ENCODE measurements around the gene CAMKK2. TPM values are rescaled to one million over a fixed set of nuclear protein-coding genes. Genes with fewer than 3 reads are reported as not detected.
"Not testable (repeated sequence)": the region's sequence is repeated elsewhere in the genome, so short reads cannot be mapped to it uniquely, and the experiment has no call there.

The CAMKK2 gene
- total RNA-seq, 1 experiment from 2014 or later = 34.0 TPM

DNA sequence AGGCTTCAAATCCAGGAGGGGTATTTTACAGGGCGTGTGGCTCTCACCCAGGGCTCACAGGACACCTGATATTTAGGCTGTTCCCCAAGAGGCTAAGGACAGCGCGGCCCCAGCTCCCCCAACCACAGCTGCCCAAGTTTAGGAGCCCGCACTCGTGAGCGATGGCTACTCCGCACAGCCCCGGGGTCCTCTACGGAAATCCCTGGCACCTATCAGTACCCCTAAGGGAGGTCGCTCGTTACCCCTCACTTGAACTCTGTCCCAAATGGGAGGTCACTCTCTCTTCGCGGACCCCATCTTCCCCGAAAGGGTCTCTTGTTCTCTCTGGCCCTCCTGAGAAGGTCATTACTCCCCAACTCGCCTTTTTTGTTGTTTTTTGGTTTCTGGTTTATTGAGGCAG lies 87.3 kb downstream of the CAMKK2 start:
- H3K9me3 Mint-ChIP-seq (ENCODE audit: low read depth, unreplicated experiment) = no peaks in the 10 kb centered on the region
- intact Hi-C loops (cut with micrococcal nuclease; ENCODE audit: unreplicated experiment) = no loop called here
- TF ChIP-seq, protein P1, sequence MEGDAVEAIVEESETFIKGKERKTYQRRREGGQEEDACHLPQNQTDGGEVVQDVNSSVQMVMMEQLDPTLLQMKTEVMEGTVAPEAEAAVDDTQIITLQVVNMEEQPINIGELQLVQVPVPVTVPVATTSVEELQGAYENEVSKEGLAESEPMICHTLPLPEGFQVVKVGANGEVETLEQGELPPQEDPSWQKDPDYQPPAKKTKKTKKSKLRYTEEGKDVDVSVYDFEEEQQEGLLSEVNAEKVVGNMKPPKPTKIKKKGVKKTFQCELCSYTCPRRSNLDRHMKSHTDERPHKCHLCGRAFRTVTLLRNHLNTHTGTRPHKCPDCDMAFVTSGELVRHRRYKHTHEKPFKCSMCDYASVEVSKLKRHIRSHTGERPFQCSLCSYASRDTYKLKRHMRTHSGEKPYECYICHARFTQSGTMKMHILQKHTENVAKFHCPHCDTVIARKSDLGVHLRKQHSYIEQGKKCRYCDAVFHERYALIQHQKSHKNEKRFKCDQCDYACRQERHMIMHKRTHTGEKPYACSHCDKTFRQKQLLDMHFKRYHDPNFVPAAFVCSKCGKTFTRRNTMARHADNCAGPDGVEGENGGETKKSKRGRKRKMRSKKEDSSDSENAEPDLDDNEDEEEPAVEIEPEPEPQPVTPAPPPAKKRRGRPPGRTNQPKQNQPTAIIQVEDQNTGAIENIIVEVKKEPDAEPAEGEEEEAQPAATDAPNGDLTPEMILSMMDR (IDR thresholded peaks at IDR 0.05; ENCODE audit: unreplicated experiment) = no peak
- no peak for DNase-seq
- peaks cover 16% of the 10 kb centered on the region for H3K36me3 Mint-ChIP-seq (ENCODE audit: insufficient read depth, unreplicated experiment)
- H3K27me3 Mint-ChIP-seq (ENCODE audit: unreplicated experiment) = no peaks in the 10 kb centered on the region
- CTCF ChIA-PET = no interaction called here
- peaks cover 3% of the 10 kb centered on the region for H3K4me1 Mint-ChIP-seq (ENCODE audit: low read depth, unreplicated experiment)
- peak overlapping the region; percentile 73 for H3K4me3 Mint-ChIP-seq (ENCODE audit: low read depth, unreplicated experiment)
- no peak overlapping the region for H3K27ac Mint-ChIP-seq (ENCODE audit: unreplicated experiment)
- TSS peak; percentile 67 for BruUV-seq (replicated peaks)

DNA sequence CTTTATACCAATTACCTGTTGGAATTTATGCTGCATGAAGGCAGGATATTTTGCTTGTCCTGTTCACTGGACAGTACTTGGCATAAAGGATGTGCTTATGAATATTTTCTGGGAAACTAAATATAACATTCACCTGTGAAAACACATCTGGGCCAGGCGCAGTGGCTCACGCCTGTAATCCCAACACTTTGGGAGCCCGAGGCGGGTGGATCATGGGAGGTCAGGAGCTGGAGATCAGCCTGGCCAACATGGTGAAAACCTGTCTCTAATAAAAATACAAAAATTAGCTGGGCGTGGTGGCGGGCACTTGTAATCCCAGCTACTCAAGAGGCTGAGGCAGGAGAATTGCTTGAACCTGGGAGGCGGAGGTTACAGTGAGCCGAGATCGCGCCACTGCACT lies 87.9 kb downstream of the CAMKK2 start:
- H3K9me3 Mint-ChIP-seq (ENCODE audit: low read depth, unreplicated experiment); BruUV-seq (replicated peaks); DNase-seq; H3K27ac Mint-ChIP-seq (ENCODE audit: unreplicated experiment); H3K4me1 Mint-ChIP-seq (ENCODE audit: low read depth, unreplicated experiment); intact Hi-C loops (cut with micrococcal nuclease; ENCODE audit: unreplicated experiment); H3K27me3 Mint-ChIP-seq (ENCODE audit: unreplicated experiment): not testable (repeated sequence)
- Mint-ChIP-seq H3K4me3 (ENCODE audit: low read depth, unreplicated experiment) (peak overlapping the region; percentile 73), H3K36me3 (ENCODE audit: insufficient read depth, unreplicated experiment) (peaks cover 16% of the 10 kb centered on the region)
- CTCF ChIA-PET = interaction anchor here (0.6 kb wide), 1 partner anchor 800 kb away, joined by 3 read pairs; no protein-coding TSS in a partner anchor

DNA sequence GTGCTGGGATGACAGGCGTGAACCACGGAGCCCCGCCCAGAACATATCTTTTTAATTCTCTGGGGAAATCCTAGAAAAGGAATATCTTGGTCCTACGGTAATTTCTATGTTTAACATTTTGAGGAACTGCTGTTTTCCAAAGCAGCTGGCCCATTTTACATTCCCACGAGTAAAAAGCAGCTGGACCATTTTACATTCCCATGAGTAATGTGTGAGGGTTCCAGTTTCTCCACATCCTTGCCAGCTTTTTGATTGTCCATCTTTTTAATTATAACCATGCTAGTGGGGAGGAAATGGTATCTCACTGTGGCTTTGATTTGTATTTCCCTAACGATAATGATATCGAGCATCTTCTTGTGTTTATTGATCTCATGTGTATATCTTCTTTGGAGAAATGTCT lies 91.0 kb downstream of the CAMKK2 start:
- BruUV-seq (replicated peaks) = no TSS peak
- intact Hi-C loops (cut with micrococcal nuclease; ENCODE audit: unreplicated experiment) = no loop called here

DNA sequence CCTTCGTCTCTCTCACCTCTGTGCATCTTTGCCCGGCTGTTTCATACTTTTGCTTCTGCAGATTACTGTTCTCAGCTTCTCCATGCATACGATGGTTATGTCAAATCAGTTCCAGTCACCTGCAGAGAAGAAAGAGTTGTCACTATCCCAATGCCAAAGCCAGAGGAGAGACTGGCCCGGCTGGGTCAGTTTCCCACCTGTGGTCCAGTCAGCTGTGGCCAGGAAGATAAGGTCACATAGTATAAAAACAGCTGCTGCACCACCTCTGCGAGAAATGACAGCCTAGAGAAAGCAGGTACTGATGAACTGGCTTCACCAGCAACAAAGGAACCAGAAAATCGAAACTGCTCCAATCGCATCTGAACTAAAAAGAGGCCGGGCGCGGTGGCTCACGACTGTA lies 93.0 kb downstream of the CAMKK2 start:
- no peak for DNase-seq
- CTCF ChIA-PET = interaction anchor here (0.5 kb wide), 1 partner anchor 9 kb away, joined by 4 read pairs; no protein-coding TSS in a partner anchor
- intact Hi-C loops (cut with micrococcal nuclease; ENCODE audit: unreplicated experiment) = no loop called here
- no peaks in the 10 kb centered on the region for H3K9me3 Mint-ChIP-seq (ENCODE audit: low read depth, unreplicated experiment)
- no peaks in the 10 kb centered on the region for H3K36me3 Mint-ChIP-seq (ENCODE audit: insufficient read depth, unreplicated experiment)
- TF ChIP-seq, protein P1 (IDR thresholded peaks at IDR 0.05; ENCODE audit: unreplicated experiment) = no peak
- H3K4me3 Mint-ChIP-seq (ENCODE audit: low read depth, unreplicated experiment) = no peak overlapping the region
- no TSS peak for BruUV-seq (replicated peaks)
- no peak overlapping the region for H3K27ac Mint-ChIP-seq (ENCODE audit: unreplicated experiment)
- H3K4me1 Mint-ChIP-seq (ENCODE audit: low read depth, unreplicated experiment) = no peaks in the 10 kb centered on the region
- no peaks in the 10 kb centered on the region for H3K27me3 Mint-ChIP-seq (ENCODE audit: unreplicated experiment)

More for the DNA sequence above, 91.0 kb downstream of the CAMKK2 start:
- TF ChIP-seq, protein P1 (IDR thresholded peaks at IDR 0.05; ENCODE audit: unreplicated experiment) = no peak
- no peak for DNase-seq
- H3K9me3 Mint-ChIP-seq (ENCODE audit: low read depth, unreplicated experiment) = no peaks in the 10 kb centered on the region
- CTCF ChIA-PET = no interaction called here
- no peaks in the 10 kb centered on the region for H3K4me1 Mint-ChIP-seq (ENCODE audit: low read depth, unreplicated experiment)
- peaks cover 8% of the 10 kb centered on the region for H3K36me3 Mint-ChIP-seq (ENCODE audit: insufficient read depth, unreplicated experiment)
- no peaks in the 10 kb centered on the region for H3K27me3 Mint-ChIP-seq (ENCODE audit: unreplicated experiment)
- no peak overlapping the region for H3K27ac Mint-ChIP-seq (ENCODE audit: unreplicated experiment)
- no peak overlapping the region for H3K4me3 Mint-ChIP-seq (ENCODE audit: low read depth, unreplicated experiment)

DNA sequence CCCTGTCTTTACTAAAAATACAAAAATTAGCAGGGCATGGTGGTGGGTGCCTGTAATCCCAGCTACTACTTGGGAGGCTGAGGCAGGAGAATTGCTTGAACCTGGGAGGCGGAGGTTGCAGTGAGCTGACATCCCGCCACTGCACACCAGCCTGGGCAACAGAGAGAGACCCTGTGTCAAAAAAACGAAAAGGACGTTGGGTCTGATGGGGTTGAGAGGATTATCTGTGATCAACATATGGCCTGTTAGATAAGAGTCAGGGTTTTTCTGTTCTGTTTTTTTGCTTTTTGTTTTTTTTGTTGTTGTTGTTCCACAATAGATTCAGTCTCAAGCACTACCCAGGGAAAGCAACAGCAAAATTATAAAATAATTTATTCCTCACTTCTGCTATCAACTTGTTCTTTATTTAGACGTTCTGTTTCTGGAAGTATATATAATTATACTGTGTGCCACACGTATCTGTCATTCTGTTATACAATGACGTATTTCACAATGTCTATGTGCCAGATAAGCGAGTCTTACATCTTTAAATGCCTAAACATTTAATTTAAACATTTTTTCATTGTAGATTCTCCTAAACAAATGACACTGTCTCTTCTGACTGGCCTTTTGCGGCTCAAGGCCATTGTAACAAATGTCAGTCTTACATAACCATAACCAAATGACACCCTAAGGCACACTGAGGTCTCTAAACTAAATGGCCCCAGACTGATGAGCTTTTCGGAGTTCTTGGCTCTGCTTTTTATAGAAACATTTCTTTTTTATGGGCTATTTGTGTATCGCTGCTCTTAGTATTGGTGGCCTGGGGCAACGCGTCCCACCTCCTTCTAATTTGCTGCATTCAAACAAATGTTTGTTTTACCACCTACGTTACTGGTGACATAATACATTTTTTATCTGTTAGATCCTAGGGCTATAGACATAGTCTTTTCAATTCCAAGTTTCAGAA lies 93.8 kb downstream of the CAMKK2 start:
- TF ChIP-seq, protein P1 (IDR thresholded peaks at IDR 0.05; ENCODE audit: unreplicated experiment) = no peak

DNA sequence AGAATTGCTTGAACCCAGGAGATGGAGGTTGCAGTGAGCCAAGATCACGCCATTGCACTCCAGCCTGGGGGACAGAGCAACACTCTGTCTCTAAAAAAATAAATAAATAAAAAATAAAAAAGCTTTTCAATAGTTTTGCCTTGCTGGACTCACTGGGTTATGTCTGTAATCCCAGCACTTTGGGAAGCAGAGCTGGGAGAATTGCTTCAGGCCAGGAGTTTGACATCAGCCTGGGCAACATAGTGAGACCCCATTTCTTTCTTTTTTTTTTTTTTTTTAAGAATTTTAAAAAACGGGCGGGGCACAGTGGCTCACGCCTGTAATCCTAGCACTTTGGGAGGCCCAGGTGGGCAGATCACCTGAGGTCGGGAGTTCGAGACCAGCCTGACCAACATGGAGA lies 95.4 kb downstream of the CAMKK2 start:
- H3K36me3 Mint-ChIP-seq (ENCODE audit: insufficient read depth, unreplicated experiment); H3K9me3 Mint-ChIP-seq (ENCODE audit: low read depth, unreplicated experiment); H3K4me3 Mint-ChIP-seq (ENCODE audit: low read depth, unreplicated experiment); H3K4me1 Mint-ChIP-seq (ENCODE audit: low read depth, unreplicated experiment); DNase-seq; H3K27ac Mint-ChIP-seq (ENCODE audit: unreplicated experiment); H3K27me3 Mint-ChIP-seq (ENCODE audit: unreplicated experiment); BruUV-seq (replicated peaks); intact Hi-C loops (cut with micrococcal nuclease; ENCODE audit: unreplicated experiment): not testable (repeated sequence)
- CTCF ChIA-PET = interaction anchor here (0.7 kb wide), 1 partner anchor 26 kb away, joined by 8 read pairs; no protein-coding TSS in a partner anchor

More for the DNA sequence above, 93.8 kb downstream of the CAMKK2 start:
- Mint-ChIP-seq H3K9me3 (ENCODE audit: low read depth, unreplicated experiment) (no peaks in the 10 kb centered on the region), H3K27me3 (ENCODE audit: unreplicated experiment) (no peaks in the 10 kb centered on the region), H3K4me1 (ENCODE audit: low read depth, unreplicated experiment) (no peaks in the 10 kb centered on the region), H3K36me3 (ENCODE audit: insufficient read depth, unreplicated experiment) (no peaks in the 10 kb centered on the region), H3K27ac (ENCODE audit: unreplicated experiment) (no peak overlapping the region), H3K4me3 (ENCODE audit: low read depth, unreplicated experiment) (no peak overlapping the region)
- CTCF ChIA-PET = interaction anchor here (0.5 kb wide), 1 partner anchor 9 kb away, joined by 4 read pairs; no protein-coding TSS in a partner anchor
- BruUV-seq (replicated peaks) = no TSS peak
- intact Hi-C loops (cut with micrococcal nuclease; ENCODE audit: unreplicated experiment) = no loop called here
- DNase-seq = no peak
